Measurements from ENCODE around the gene CGA. TPM values are rescaled to one million over a fixed set of nuclear protein-coding genes. Genes with fewer than 3 reads are reported as not detected.
A peak's percentile ranks its signal among the peaks of the same experiment; 100 is the strongest.

The CGA gene
- total RNA-seq, 1 donor = not detected

DNA sequence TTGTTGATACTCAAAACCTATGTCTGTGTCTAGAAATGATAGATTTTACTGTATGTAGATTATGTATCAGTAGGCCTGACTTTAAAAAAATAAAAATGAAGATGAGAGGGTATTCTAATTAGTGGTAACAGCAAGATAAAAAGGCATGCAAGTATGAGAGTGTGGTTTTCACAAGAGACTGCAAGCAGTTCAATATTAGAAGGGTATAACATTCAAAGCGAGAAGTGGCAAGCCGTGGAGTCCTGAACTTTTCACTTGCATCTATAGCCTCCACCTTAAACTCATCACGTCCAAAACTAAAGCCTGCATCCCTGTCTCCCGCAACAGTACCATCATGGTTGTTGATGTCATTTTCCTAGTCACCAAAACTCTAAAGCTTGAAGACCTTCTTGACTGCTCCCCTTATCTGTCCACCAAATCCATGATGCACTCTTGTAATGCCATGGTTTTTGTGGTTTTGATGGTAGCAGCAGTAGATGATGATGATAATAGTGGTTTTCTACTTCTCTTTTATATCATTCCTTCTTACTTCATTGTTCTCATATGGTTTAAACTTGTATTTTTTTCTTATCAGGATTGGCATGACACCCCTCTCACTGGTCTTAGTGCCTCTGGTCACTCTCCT, 9.2 kb upstream of the CGA start:
- DNase-seq (ENCODE audit: low read depth) = no peak
- no peak overlapping the region for H3K4me3 ChIP-seq (ENCODE audit: low read depth, low read length)
- TF ChIP-seq, protein P1, sequence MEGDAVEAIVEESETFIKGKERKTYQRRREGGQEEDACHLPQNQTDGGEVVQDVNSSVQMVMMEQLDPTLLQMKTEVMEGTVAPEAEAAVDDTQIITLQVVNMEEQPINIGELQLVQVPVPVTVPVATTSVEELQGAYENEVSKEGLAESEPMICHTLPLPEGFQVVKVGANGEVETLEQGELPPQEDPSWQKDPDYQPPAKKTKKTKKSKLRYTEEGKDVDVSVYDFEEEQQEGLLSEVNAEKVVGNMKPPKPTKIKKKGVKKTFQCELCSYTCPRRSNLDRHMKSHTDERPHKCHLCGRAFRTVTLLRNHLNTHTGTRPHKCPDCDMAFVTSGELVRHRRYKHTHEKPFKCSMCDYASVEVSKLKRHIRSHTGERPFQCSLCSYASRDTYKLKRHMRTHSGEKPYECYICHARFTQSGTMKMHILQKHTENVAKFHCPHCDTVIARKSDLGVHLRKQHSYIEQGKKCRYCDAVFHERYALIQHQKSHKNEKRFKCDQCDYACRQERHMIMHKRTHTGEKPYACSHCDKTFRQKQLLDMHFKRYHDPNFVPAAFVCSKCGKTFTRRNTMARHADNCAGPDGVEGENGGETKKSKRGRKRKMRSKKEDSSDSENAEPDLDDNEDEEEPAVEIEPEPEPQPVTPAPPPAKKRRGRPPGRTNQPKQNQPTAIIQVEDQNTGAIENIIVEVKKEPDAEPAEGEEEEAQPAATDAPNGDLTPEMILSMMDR (IDR thresholded peaks at IDR 0.05; ENCODE audit: insufficient read depth, low read length) = no peak

GRCh38 chr6:87102151-87102621, 7.3 kb upstream of the CGA start:
- TF ChIP-seq, protein P1 (IDR thresholded peaks at IDR 0.05; ENCODE audit: insufficient read depth, low read length) = no peak
- no peak overlapping the region for H3K4me3 ChIP-seq (ENCODE audit: low read depth, low read length)
- DNase-seq (ENCODE audit: low read depth) = no peak

- H3K4me3 ChIP-seq (ENCODE audit: low read depth, low read length) = no peak overlapping the region
- no peak for DNase-seq (ENCODE audit: low read depth)
- TF ChIP-seq, protein P1 (IDR thresholded peaks at IDR 0.05; ENCODE audit: insufficient read depth, low read length) = no peak
Observed at GRCh38 chr6:87101067-87101466, 6.2 kb upstream of the CGA start.

- H3K4me3 ChIP-seq (ENCODE audit: low read depth, low read length) = no peak overlapping the region
- TF ChIP-seq, protein P1 (IDR thresholded peaks at IDR 0.05; ENCODE audit: insufficient read depth, low read length) = no peak
- no peak for DNase-seq (ENCODE audit: low read depth)
Observed at GRCh38 chr6:87100216-87100615, 5.3 kb upstream of the CGA start.

DNA sequence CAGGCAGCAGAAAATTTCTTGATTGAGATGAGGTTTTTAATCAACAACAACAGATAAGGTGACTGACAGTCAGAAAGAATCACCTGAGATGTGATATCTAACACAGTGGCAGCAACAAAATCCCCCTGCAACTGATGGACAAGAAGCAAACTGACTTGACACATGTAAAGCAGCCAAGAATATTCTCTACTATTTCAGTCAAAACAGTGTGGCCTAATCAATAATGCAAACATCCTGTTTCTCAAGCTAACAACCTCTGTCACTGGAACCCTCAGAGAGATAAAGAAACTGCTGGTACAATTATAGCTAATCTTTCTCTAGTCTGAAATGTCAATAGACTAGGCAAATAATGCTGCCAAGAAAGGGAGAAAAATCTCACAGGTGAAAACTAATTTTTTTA, 4.6 kb upstream of the CGA start:
- no peak overlapping the region for H3K4me3 ChIP-seq (ENCODE audit: low read depth, low read length)
- DNase-seq (ENCODE audit: low read depth) = no peak
- TF ChIP-seq, protein P1 (IDR thresholded peaks at IDR 0.05; ENCODE audit: insufficient read depth, low read length) = no peak

DNA sequence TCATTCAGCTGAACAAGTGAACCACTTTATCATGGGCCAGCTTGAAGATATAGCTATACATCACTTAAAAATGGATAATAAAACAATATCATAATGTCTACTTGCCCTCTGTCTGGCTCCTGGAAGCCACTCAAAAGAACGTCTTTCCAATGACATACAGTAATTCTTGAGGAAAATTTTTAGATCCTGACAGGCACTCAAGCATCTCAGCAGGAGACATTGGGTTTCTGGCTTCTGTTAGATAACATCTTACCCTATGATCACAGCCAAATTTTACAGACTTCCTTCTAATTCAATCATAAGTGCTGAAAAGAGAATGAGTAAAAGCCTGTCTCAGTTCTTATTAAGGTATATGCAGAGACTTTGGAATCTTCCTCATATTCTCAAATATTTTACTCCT, 330 bp downstream of the CGA start:
- TF ChIP-seq, protein P1 (IDR thresholded peaks at IDR 0.05; ENCODE audit: insufficient read depth, low read length) = no peak
- no peak for DNase-seq (ENCODE audit: low read depth)
- no peak overlapping the region for H3K4me3 ChIP-seq (ENCODE audit: low read depth, low read length)

- TF ChIP-seq, protein P1 (IDR thresholded peaks at IDR 0.05; ENCODE audit: insufficient read depth, low read length) = no peak
- no peak overlapping the region for H3K4me3 ChIP-seq (ENCODE audit: low read depth, low read length)
- DNase-seq (ENCODE audit: low read depth) = peak; percentile 4
Observed at GRCh38 chr6:87093651-87094050, 1.3 kb downstream of the CGA start.

All from fibroblast of the aortic adventitia (primary cell).